ENCODE results near the gene GULP1.

GRCh38 chr2:188444106-188444835 is 152.6 kb downstream of the GULP1 start:
- TF ChIP-seq CTCF (IDR thresholded peaks at IDR 0.05) (no peak), POLR2A (IDR thresholded peaks at IDR 0.05) (no peak)

Data from uterus (tissue), 2 donors.